RWPE2 (cell line): ENCODE measurements around the gene C2CD3.

Source experiments
- ATAC-seq: fragments of 200-7000 bp; cut with Tn5 transposase; 3 replicates; pipeline ENCODE4 v1.9.1; 2021; ENCODE audit warnings: low read depth
- DNase-seq: peaks from one replicate; pipeline ENCODE4 v3.0.0-alpha.2; 2020; ENCODE audit warnings: low spot score
- H3K27ac ChIP-seq: fragments of 450-650 bp; 2 replicates; pipeline ENCODE4 v1.5.1; 2017; ENCODE audit warnings: mild to moderate bottlenecking; ENCODE audit not compliant: poor library complexity, severe bottlenecking
- H3K27me3 ChIP-seq: fragments of 250-450 bp; sonication (Bioruptor Pico); 2 replicates; pipeline ENCODE4 v1.5.1; 2021; ENCODE audit warnings: mild to moderate bottlenecking, moderate library complexity; ENCODE audit not compliant: insufficient read depth, poor library complexity, severe bottlenecking
- H3K36me3 ChIP-seq: fragments of 250-450 bp; sonication (Bioruptor Pico); 2 replicates; pipeline ENCODE4 v1.5.1; 2020; ENCODE audit warnings: low read depth, mild to moderate bottlenecking, moderate library complexity
- H3K4me1 ChIP-seq: fragments of 250-450 bp; sonication (Bioruptor Pico); 2 replicates; pipeline ENCODE4 v1.5.1; 2021; ENCODE audit warnings: mild to moderate bottlenecking, moderate library complexity; ENCODE audit not compliant: insufficient read depth, poor library complexity, severe bottlenecking
- H3K4me3 ChIP-seq: fragments of 250-450 bp; sonication (Bioruptor Pico); 2 replicates; pipeline ENCODE4 v1.5.1; 2021; ENCODE audit warnings: mild to moderate bottlenecking, moderate library complexity; ENCODE audit not compliant: severe bottlenecking
- H3K9me3 ChIP-seq: fragments of 250-450 bp; sonication (Bioruptor Pico); 2 replicates; pipeline ENCODE4 v1.5.1; 2021; ENCODE audit warnings: mild to moderate bottlenecking, moderate library complexity; ENCODE audit not compliant: severe bottlenecking
- TF ChIP-seq, protein P1 (sequence below): fragments of 450-650 bp; IDR thresholded peaks from one replicate; pipeline ENCODE4 v1.5.1; 2017; ENCODE audit warnings: mild to moderate bottlenecking, moderate library complexity; ENCODE audit not compliant: poor library complexity, severe bottlenecking

Gene C2CD3

DNA sequence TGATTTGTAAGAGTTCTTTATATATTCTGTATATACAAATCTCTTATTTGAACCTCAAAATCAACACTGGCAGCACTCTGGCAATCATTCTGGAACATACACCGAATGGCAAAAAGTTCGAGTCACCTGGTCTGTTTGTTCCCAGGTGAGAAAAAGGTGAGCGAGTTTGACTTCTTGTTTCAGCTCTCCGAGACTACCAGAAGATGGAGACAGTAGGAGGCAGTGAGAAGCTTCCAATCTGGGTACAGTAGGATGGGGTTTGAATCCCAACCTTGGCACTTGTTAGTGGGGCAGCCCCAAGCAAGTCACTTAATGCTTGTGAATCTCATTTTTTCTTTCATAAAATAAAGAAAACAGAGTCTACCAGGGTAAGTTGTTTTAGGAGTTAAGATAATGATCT is 76.4 kb downstream of the C2CD3 start:
- Histone ChIP-seq H3K4me3 (no peak overlapping the region), H3K36me3 (peaks cover 77% of the 10 kb centered on the region), H3K27ac (no peak overlapping the region), H3K4me1 (no peaks in the 10 kb centered on the region), H3K9me3 (no peaks in the 10 kb centered on the region), H3K27me3 (no peaks in the 10 kb centered on the region)
- DNase-seq (no peak), ATAC-seq (no peak)
- TF ChIP-seq, protein P1, sequence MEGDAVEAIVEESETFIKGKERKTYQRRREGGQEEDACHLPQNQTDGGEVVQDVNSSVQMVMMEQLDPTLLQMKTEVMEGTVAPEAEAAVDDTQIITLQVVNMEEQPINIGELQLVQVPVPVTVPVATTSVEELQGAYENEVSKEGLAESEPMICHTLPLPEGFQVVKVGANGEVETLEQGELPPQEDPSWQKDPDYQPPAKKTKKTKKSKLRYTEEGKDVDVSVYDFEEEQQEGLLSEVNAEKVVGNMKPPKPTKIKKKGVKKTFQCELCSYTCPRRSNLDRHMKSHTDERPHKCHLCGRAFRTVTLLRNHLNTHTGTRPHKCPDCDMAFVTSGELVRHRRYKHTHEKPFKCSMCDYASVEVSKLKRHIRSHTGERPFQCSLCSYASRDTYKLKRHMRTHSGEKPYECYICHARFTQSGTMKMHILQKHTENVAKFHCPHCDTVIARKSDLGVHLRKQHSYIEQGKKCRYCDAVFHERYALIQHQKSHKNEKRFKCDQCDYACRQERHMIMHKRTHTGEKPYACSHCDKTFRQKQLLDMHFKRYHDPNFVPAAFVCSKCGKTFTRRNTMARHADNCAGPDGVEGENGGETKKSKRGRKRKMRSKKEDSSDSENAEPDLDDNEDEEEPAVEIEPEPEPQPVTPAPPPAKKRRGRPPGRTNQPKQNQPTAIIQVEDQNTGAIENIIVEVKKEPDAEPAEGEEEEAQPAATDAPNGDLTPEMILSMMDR: peak; percentile 29

DNA sequence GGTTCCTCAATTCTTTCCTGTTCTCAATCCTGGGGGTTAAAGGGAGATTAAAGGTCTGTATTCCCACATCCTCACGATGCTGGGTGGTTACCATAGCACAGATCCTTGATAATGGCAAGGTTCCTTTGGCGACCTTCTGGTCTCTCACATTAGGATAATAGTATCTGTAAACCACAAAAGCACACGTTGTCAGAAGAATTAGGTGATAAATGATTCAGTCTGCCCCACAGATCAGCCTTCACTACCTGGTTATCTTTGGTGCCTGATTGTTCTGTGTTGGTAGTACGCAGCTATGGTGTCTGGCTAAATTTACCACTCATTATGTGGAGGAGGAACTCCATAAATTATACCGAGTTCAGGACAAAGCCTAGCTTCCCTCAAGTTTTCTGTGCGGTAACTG is 78.4 kb downstream of the C2CD3 start:
- TF ChIP-seq, protein P1: no peak
- no peaks in the 10 kb centered on the region for H3K4me1 ChIP-seq
- no peak for DNase-seq
- no peak overlapping the region for H3K4me3 ChIP-seq
- H3K36me3 ChIP-seq: peaks cover 71% of the 10 kb centered on the region
- H3K9me3 ChIP-seq: no peaks in the 10 kb centered on the region
- no peaks in the 10 kb centered on the region for H3K27me3 ChIP-seq
- no peak for ATAC-seq
- H3K27ac ChIP-seq: no peak overlapping the region

DNA sequence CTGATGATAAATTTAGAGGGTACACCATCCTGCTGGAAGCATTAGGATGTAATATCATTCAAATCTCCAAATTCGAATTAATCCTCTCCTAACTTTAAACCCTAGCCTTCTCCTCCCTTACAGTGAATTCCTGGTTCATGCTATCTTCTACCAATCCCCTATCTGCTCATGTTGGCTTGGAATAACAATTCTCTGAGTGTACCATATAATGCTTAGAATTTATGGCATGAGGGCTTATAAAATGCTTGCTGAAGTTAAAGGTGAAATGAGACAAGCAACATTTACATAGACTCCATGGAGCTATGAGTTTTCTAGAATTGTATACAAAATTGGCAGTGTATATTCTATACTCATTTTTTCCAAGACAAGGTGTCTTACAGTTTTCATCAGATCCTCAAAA is 79.3 kb downstream of the C2CD3 start:
- no peaks in the 10 kb centered on the region for H3K27me3 ChIP-seq
- no peak overlapping the region for H3K4me3 ChIP-seq
- H3K9me3 ChIP-seq: no peaks in the 10 kb centered on the region
- no peak overlapping the region for H3K27ac ChIP-seq
- no peaks in the 10 kb centered on the region for H3K4me1 ChIP-seq
- H3K36me3 ChIP-seq: peaks cover 68% of the 10 kb centered on the region
- no peak for ATAC-seq
- TF ChIP-seq, protein P1: no peak
- DNase-seq: no peak

DNA sequence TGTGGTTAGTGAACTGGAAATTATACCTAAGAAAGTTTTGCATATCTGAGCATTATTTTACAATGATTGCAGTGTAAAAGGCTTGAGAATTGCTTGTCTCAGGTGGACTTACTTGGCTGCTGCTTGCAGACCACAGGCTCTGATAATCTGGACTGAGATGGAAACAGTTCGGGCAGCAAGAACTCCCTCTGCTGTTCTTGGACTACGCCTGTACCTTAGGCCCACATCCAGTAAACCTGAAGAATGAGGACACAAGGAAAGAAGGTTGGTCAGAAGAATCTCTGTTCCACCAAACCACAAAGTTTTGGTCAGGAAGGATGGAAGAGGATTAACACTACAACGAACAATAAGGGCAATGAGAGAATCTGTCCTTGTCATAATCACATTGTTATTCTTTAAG is 80.1 kb downstream of the C2CD3 start:
- Histone ChIP-seq H3K27me3 (no peaks in the 10 kb centered on the region), H3K36me3 (peaks cover 74% of the 10 kb centered on the region), H3K9me3 (no peaks in the 10 kb centered on the region), H3K27ac (no peak overlapping the region), H3K4me1 (no peaks in the 10 kb centered on the region), H3K4me3 (no peak overlapping the region)
- TF ChIP-seq, protein P1: peak; percentile 9
- DNase-seq (no peak), ATAC-seq (no peak)

DNA sequence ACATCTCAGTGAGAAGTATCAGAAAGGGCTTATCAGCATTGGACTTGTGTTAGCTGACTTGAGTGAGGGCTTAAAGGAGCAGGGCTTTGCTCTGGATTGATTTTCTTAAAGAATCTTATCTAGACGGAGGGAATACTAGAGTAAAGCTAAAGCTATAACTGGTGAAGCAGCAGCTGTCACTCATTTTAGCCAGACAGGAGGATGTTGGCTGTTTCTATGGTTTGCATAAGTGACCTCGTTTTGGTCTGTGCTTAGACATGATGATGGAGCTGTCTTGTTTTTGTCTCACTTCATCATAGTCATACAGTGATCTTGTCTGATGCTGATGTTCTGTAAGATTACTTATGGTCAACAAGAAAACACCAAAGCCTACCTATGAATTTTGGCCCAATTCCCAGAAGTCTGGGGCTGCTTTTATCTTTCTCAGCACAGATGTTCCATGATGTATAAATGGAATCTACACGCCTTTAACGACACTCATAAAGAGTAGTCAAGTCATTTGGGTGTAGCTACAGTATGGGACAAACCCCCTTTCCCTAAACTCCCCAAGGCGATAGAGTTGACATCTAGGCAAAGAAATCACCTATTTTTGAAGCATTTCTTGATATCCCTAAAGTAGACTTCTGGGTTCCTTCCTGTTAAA is 84.4 kb downstream of the C2CD3 start:
- no peaks in the 10 kb centered on the region for H3K9me3 ChIP-seq
- ATAC-seq (no peak), DNase-seq (no peak)
- H3K36me3 ChIP-seq: peaks cover 62% of the 10 kb centered on the region
- H3K4me1 ChIP-seq: no peaks in the 10 kb centered on the region
- TF ChIP-seq, protein P1: no peak
- H3K27me3 ChIP-seq: no peaks in the 10 kb centered on the region
- no peak overlapping the region for H3K27ac ChIP-seq
- no peak overlapping the region for H3K4me3 ChIP-seq
